HG03469 (cell line): Measurements from ENCODE around the gene ABCB4.

Experiments
- ATAC-seq: cut with Tn5 transposase; IDR thresholded peaks from one replicate; pipeline ENCODE4 v1.9.1; 2021; ENCODE audit warnings: mild to moderate bottlenecking, moderate library complexity, moderate number of reproducible peaks; ENCODE audit not compliant: unreplicated experiment

The ABCB4 gene

GRCh38 chr7:87359366-87359765, 116.1 kb downstream of the ABCB4 start:
- ATAC-seq, result no peak

- ATAC-seq, result no peak
Measured at GRCh38 chr7:87356448-87356847, 119.0 kb downstream of the ABCB4 start.

- no peak for ATAC-seq
Measured at GRCh38 chr7:87354749-87355148, 120.7 kb downstream of the ABCB4 start.
